GM18498 (cell line): ENCODE results near the gene PIP4K2B.
"Not testable (repeated sequence)": the region's sequence is repeated elsewhere in the genome, so short reads cannot be mapped to it uniquely, and the experiment has no call there.

ENCODE experiments used
- ATAC-seq: cut with Tn5 transposase; IDR thresholded peaks from one replicate; pipeline ENCODE4 v1.9.1; 2021; ENCODE audit warnings: mild to moderate bottlenecking, moderate library complexity; ENCODE audit not compliant: unreplicated experiment

Gene PIP4K2B

GRCh38 chr17:38799501-38800236, at the start of gene PIP4K2B:
TSS of gene PIP4K2B (minus strand) at chr17:38799556. CDS start at chr17:38799424, 132 bp downstream.
- ATAC-seq, result peak; percentile 85

DNA sequence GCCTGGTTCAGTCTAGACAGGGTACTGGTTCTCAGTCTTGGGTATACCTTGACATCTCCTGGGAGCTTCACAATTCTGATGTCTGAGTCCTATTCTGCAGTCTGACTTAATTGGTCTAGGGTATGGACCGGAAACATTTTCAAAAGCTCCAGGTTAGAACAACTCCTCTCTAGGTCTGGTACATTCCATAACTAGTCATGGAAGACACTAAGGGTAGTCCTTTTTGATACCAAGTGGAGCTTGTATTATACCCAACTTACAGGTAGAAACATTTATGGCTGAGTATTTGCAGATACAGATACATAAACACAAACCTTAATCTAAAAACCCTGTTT, 49.2 kb upstream of the PIP4K2B start:
- no peak for ATAC-seq

DNA sequence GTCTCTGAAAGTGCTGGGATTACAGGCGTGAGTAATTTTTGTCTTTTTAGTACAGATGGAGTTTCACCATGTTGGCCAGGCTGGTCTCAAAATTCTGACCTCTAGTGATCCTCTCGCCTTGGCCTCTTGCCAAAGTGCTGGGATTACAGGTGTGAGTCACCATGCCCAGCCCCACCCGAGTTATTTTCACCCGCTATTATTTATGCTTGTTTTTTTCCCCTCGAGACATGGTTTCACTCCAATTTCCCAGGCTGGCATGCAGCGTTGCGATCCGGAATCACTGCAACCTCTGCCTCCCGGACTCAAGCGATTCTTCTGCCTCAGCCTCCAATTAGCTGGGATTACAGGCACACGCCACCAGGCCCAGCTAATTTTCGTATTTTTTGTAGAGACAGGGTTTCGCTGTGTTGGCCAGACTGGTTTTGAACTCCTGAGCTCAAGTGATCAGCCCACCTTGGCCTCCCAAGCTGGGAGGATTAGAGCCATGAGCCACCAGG, 45.0 kb upstream of the PIP4K2B start:
- no peak for ATAC-seq

DNA sequence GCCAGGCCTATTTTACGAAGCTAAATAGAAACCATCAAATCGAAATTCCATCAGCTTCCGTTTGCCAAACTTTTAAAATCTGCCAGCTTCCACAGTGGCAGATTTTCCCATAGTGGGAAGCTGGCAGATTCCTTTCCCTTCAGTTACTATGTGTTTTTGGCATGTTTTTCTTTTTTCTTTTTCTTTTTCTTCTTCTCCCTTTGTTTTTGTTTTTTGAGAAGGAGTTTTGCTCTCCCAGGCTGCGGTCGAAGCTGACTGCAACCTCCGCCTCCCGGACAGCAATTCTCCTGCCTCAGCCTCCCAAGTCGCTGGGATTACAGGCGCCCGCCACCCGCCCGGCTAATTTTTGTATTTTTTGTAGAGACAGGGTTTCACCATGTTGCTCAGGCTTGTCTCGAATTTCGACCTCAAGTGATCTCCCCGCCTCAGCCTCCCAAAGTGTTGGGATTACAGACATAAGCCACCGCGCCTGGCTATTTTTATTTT, 26.4 kb upstream of the PIP4K2B start:
- ATAC-seq, result no peak

- ATAC-seq, result peak; percentile 79
These were observed 25.8 kb upstream of the PIP4K2B start, which contains the start of gene CWC25 for GRCh38 chr17:38824899-38825761. TSS of gene CWC25 (minus strand) at chr17:38825321. CDS start at chr17:38825183, 138 bp downstream.

- ATAC-seq, result no peak
These were observed 16.3 kb upstream of the PIP4K2B start for GRCh38 chr17:38815576-38816193.

- no peak for ATAC-seq
These were observed 10.5 kb upstream of the PIP4K2B start for GRCh38 chr17:38809828-38810227.

GRCh38 chr17:38800237-38800760, 943 bp upstream of the PIP4K2B start:
- no peak for ATAC-seq

DNA sequence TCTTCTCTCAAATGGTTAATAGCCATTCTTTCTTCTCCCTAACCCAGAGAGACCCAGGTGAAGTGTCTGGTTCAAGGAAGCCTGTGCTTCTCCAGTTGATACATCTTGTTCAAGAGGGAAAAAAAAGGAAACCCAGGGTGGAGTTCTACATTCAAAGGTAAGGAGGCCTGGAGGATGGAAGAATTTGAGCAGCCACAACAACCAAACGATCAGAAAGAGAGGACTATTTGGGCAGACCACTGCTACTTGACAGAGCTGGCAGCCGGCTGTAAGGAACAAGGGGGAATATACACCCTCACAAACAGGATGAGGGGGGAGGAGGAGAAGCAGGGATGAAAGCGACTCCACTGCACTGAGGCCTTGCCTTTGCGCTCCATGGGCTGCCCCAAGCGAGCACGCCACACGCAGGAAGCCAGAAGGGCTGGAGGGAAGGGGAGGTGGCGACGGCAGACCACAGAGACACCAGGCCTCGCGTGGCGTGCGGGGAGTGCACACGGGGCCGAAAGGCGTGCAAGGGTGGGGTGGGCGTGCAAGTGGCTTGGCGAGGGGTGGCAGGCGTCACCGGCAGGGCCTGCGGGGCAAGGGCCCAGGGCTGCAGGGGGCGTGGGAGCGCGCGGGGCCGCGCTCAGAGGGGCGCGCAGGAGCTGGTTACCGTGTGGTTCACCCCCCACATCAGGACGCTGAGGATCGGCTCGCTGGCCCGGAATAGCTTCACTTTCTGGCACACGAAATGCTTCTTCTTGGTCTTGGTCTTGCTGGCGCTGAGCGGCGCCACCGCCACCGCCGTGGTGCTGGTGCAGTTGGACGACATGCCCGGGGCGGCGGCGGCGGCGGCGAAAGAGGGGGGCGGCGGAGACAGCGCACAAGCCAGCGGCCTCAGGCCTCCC, 499 bp downstream of the PIP4K2B start:
- ATAC-seq, result peak; percentile 24

DNA sequence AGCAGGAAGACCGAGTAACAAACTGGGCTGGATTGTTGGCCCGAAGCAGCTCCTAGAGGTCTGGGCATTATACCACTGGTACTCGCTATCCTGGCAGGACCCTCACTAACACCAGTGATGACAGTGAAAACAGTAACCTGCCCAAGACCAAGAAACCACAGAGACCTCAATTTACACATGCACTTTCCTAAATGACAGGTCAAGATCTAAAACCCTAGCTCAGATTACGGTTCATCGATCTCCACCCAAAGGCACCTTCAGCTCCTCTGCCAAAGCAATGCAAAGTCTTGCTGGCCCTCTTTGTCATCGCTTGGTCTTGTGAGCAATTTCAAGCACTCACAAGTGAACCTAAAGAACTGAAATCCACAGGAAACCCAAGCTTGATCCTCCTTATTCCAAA, 1.5 kb downstream of the PIP4K2B start:
- no peak for ATAC-seq

DNA sequence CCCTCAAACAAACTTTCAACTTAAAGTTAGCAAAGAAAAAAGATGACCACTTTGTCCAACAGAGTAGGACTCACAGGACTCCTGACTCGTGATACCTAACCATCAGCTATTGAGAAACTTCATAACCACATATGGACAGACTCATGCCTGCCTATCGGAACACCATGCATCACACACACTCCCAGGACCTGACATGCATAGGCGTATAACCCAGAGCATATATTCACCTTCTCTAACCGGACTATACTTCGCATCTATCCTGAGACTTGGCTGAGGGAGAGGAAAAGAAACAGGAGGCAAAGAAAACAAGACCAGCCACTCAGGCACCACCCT, 2.2 kb downstream of the PIP4K2B start:
- no peak for ATAC-seq

DNA sequence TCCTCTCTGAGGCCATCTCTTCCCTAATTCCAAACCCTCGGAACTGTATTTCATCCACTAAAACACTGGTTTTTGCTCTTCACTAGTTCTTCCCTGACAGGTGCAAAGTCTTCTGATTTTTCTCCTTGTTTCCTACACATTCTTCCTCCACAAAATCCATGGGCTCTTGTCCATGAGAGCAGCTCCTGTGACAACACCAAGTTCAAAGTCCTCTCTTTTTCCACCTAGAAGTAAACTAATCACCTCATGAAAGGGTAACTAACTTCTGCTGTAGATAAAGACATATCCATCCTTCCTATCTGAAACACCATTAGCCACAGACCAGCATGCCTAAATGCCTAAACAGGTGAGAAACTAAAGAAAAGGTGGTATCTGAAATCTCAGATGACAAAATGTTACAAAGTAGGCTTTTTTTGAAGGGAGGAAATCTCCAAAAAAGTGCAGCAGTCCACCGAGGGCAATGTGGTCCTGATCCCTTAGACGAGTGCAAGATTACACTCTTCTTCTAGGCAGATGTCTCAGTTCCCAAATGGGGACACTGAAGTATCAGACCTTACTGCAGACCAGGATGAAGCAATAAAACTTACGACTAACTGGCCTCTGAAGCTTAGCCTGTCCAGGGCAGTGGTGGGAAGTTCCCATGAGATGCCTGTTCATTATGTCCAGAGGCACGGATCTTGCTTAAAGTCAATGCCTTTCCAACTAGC, 2.8 kb downstream of the PIP4K2B start:
- no peak for ATAC-seq

DNA sequence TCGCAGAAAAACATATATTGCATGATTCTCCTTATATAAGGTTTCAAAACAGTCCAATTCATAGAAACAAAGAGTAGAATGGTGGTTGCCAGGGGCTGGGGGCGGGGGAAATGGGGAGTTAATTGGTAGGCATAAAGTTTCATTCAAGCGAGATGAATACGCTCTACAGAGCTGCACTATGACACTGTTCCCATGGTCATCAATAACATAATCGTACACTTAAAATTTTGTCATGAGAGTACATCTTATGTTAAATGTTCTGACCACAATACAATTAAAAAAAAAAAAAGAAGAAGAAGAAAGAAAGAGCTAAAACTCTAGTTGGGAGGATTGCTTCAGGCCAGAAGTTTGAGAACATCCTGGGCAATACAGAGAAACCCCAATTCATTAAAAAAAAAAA, 5.1 kb downstream of the PIP4K2B start:
- ATAC-seq, result no peak

- ATAC-seq, result no peak
These were observed 8.2 kb downstream of the PIP4K2B start for GRCh38 chr17:38791162-38791561.

DNA sequence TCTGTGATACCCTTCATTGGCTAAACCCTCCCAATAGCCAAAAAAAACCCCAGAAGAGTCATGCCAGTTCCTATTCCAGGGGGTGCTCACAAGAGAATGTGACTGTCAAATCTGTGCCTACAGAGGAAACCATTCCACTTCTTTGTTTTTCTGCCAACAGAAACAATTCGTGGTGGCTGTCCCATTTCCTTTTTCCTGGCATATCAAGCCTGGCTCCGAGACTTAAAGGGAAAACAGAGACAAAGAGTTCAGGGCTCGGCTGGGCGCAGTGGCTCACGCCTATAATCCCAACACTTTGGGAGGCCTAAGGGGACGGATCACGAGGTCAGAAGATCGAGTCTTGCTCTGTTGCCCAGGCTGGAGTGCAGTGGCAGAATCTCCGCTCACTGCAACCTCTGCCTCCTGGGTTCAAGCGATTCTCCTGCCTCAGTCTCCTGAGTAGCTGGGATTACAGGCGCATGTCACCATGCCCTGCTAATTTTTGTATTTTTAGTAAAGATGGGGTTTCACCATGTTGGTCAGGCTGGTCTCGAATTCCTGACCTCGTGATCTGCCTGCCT, 9.1 kb downstream of the PIP4K2B start:
- not testable (repeated sequence) for ATAC-seq

- no peak for ATAC-seq
These were observed 10.2 kb downstream of the PIP4K2B start for GRCh38 chr17:38789185-38789584.

GRCh38 chr17:38787999-38788398, 11.4 kb downstream of the PIP4K2B start:
- ATAC-seq, result not testable (repeated sequence)

GRCh38 chr17:38786372-38786771, 13.0 kb downstream of the PIP4K2B start:
- no peak for ATAC-seq

DNA sequence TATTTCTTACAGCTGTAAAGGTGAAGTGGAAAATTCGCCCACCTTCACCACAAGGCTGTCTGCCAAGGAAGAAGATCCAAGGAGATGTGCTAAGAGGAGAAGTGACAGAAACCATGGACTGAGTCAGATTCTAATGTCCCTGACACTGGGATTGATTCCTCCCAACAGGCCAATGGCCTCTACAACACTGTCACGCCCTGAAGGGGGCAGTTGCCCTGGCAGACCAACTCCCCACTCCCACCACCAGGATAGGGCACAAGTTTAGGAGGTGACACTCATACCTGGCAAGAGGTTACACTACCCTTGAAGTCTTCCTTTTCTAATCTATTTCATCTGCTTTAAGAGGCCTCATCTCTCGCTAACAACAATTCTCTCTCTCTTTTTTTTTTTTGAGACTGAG, 16.1 kb downstream of the PIP4K2B start:
- ATAC-seq, result no peak
